GM12875 (cell line): ENCODE measurements around the gene DGKK.

Experiments
- H3K4me3 ChIP-seq: one replicate; pipeline ENCODE4 v1.5.1; 2011; ENCODE audit warnings: low read depth, low read length, control low read depth
- CTCF ChIP-seq: IDR thresholded peaks from 2 replicates; pipeline ENCODE4 v1.5.1; 2011; ENCODE audit warnings: low read depth, mild to moderate bottlenecking, control low read depth, inconsistent platforms, low read length, moderate library complexity, borderline replicate concordance; ENCODE audit not compliant: insufficient read depth

The DGKK gene

DNA sequence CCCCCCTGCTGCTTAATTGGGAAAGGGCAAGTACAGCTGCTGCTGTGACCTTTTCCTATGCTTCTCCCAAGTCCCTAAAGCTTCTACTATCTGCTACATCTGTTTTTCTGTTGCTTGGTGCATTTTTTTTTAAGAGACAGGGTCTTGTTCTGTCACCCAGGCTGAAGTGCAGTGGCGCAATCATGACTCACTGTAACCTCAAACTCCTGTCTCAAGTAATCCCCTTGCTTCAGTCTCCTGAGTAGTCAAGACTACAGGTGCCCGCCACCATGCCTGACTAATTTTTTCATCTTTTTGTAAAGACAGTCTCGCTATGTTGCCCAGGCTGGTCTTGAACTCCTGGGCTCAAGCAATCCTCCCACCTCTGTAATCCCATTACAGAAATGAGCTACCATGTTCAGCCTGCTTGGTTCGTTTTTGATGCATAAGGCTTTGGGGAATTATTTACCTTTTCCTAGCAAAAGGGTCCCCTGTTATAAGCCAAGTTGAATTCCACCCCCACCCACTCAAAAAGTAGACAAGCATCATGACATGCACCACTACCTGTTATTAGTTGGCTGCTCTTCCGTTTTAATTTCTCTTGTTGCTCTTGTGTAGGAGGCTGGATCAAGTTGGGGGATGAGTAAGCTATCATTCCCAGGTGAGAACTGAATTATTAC is 39.6 kb downstream of the DGKK start:
- H3K4me3 ChIP-seq: no peak overlapping the region
- TF ChIP-seq CTCF: no peak

GRCh38 chrX:50428174-50428573 is 42.5 kb downstream of the DGKK start:
- no peak for TF ChIP-seq CTCF
- H3K4me3 ChIP-seq: no peak overlapping the region

- no peak overlapping the region for H3K4me3 ChIP-seq
- TF ChIP-seq CTCF: no peak
These were observed 62.6 kb downstream of the DGKK start for GRCh38 chrX:50407976-50408375.

DNA sequence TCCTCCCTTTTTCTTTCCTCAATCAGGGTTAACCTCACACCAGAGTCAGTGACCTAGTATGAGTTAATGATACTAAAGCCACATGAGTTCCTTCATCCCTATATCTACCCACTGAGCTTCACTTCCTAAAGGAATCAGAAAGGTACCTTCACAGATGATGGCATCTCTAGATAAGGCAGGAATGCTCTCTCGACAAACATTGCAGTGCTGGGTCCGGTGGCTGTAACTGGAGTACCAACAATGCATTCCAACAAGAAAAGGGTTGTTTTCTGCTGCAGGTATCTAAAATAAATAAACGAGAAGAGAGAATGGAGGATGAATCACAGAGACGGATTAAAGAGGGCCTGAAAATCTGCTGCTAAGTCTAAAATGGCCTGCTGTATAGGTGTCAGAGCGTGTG is 66.7 kb downstream of the DGKK start:
- no peak overlapping the region for H3K4me3 ChIP-seq
- TF ChIP-seq CTCF: no peak

DNA sequence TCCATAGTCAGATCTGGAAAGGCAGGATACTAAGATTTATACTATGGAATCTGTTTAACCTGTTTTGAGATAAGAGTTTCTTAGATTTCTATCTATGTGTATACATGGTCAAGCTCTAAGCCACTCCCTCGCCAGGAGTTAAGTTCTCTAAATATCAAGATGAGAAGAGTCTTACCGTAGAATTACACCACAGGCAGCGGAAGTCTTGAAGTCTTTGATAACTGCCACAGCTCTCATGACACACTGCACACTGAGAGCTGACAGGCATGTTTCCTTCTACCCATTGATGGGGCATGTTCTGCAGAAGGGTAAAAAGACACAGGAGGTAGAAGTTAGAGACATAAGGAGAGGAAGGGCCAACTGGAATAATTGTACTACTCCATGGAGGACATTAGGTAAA is 67.7 kb downstream of the DGKK start:
- no peak overlapping the region for H3K4me3 ChIP-seq

GRCh38 chrX:50393902-50394301 is 76.7 kb downstream of the DGKK start:
- no peak overlapping the region for H3K4me3 ChIP-seq
- TF ChIP-seq CTCF: no peak

More for the DNA sequence above, 67.7 kb downstream of the DGKK start:
- no peak for TF ChIP-seq CTCF

DNA sequence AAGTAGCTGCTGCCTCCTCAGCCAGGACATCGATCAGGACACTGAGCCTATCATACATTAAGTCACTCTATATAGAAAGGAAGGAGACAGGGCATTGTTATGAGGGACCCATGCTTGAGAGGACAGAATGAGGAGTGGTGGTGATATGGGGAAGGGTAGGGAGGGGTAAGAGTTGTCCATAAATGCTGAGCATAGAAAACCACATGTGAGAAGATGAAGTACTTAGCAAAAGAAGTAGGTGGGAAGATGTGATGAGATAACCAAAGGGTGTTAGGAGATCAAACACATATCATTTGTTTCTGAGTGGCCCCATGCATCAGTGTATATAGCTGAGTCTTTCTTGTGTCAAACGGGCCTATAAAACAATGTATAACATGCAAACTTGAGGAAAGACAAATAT is 84.1 kb downstream of the DGKK start:
- no peak for TF ChIP-seq CTCF
- H3K4me3 ChIP-seq: no peak overlapping the region
